Measurements from ENCODE around the gene ETV3. TPM values are rescaled to one million over a fixed set of nuclear protein-coding genes. Genes with fewer than 3 reads are reported as not detected.

ETV3 gene
- total RNA-seq, 1 donor from 2014 or later = 14.6 TPM

DNA sequence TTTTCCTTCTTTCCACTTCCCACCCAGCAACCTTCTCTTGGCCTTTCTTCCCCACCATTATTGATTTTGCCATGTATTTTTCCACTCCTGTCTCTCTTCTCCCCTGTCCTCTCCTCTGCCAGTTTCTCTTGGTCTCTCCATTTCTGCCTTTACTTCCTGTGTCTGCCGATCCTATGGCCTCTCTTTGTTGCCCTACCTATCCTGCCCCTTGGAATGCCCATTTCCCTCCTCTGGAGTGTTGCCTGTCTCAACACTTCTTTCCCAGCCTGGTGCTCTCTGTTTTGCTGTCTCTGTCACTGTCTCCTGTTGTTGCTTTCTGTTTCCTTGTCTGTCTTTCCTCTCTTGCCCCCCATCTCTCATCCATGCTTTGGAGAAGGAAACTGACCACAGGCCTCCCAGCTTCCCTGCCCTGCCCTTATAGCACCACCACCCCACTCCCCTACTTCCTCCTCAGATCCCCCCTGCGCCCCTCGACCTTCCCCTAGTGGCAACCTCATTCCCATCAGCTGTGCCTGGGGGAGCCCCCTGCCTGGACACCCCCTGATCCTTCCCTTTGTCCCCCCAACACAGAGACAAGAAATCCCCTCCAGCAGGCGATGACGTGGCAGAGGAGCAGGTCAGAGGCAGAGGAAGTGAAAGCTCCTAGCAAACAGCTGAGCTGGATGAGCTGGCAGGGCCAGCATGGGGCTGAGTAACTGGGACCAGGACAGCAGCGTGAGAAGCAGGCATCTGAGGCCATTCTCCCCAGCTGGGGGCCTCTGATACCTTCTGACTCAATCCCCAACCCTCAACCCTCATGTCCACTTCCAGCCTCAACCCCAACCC lies 32.0 kb downstream of the ETV3 start:
- Histone ChIP-seq H3K4me1 (no peaks in the 10 kb centered on the region), H3K27ac (replicated peaks) (no peak overlapping the region), H3K9me3 (replicated peaks) (no peaks in the 10 kb centered on the region), H3K36me3 (no peaks in the 10 kb centered on the region), H3K27me3 (ENCODE audit: low read depth) (peaks cover 87% of the 10 kb centered on the region), H3K4me3 (no peak overlapping the region)
- TF ChIP-seq, protein P1, sequence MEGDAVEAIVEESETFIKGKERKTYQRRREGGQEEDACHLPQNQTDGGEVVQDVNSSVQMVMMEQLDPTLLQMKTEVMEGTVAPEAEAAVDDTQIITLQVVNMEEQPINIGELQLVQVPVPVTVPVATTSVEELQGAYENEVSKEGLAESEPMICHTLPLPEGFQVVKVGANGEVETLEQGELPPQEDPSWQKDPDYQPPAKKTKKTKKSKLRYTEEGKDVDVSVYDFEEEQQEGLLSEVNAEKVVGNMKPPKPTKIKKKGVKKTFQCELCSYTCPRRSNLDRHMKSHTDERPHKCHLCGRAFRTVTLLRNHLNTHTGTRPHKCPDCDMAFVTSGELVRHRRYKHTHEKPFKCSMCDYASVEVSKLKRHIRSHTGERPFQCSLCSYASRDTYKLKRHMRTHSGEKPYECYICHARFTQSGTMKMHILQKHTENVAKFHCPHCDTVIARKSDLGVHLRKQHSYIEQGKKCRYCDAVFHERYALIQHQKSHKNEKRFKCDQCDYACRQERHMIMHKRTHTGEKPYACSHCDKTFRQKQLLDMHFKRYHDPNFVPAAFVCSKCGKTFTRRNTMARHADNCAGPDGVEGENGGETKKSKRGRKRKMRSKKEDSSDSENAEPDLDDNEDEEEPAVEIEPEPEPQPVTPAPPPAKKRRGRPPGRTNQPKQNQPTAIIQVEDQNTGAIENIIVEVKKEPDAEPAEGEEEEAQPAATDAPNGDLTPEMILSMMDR (IDR thresholded peaks at IDR 0.05; ENCODE audit: borderline replicate concordance) = no peak
- intact Hi-C loops (cut with micrococcal nuclease) = no loop called here
- DNase-seq = no peak

DNA sequence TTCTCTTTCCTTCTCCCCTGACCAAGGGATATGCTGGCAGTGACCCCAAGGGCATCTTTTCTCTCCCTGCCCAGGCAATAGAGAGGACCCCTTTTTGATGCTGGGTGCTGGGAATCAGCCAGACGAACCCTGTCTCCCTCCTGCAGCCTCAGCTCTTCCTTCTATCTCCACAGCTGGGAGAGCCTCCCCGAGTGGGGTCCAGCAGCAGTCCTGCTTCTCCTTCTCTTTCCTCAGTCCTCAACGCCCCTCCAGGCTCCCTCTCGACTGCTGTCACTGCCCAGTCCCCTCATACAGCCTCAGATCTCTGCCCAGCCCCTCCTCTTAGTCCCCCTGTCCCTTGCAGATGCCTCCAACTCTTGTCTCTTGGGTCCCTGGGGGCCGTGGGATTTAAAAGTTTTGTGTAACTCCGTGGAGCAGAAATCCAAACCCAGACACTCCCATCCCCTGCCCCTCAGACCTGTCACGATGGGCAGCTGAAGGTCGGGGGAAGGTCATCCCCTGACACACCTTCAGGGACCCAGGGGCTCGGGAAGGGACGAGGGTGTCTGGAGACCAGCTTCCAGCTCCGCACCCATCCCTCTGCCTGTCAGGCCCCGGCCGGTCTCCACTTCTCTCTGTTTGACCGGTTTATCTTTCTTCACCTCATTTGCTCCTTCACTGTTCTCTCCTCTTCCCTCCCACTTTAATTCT lies 32.8 kb downstream of the ETV3 start:
- no peaks in the 10 kb centered on the region for H3K36me3 ChIP-seq
- H3K4me3 ChIP-seq = no peak overlapping the region
- H3K4me1 ChIP-seq = no peaks in the 10 kb centered on the region
- H3K27me3 ChIP-seq (ENCODE audit: low read depth) = peaks cover 80% of the 10 kb centered on the region
- intact Hi-C loops (cut with micrococcal nuclease) = no loop called here
- DNase-seq = no peak
- H3K27ac ChIP-seq (replicated peaks) = no peak overlapping the region
- H3K9me3 ChIP-seq (replicated peaks) = no peaks in the 10 kb centered on the region
- TF ChIP-seq, protein P1 (IDR thresholded peaks at IDR 0.05; ENCODE audit: borderline replicate concordance) = no peak

DNA sequence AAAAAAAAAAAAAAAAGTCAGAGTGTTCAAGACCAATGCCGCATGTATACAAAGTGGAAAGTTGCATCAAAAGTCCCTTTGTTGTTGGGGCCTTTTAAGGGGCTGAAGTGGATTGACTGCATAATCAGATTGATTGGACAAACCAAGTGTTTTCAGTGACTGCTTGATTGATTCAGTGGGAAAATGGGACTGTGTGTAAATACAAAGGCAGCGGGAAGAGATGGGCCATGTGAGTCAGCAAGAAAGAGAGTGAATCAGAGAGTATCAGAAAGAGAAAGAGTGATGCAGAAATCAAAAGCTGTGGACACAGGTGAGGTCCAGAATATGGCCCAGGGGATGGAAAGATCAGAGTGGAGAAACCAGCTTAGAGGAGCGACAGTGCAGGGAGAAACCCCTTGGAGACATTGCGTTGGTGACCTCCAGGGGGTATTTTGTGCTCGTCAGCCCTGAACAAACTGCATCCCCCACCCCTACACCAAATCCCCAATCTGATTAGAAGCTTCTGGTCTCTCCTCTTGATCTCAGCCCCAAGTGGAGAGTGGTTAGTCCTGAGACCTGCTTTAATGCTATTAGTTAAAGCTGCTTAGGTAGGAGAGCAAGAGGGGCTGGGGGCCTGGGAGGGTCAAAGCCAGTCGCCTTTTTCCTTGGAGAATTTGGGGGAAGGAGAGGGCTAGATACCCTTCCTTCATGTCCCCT lies 33.4 kb downstream of the ETV3 start:
- no peaks in the 10 kb centered on the region for H3K4me1 ChIP-seq
- no peak overlapping the region for H3K27ac ChIP-seq (replicated peaks)
- peaks cover 73% of the 10 kb centered on the region for H3K27me3 ChIP-seq (ENCODE audit: low read depth)
- intact Hi-C loops (cut with micrococcal nuclease) = no loop called here
- no peak overlapping the region for H3K4me3 ChIP-seq
- no peaks in the 10 kb centered on the region for H3K36me3 ChIP-seq
- DNase-seq = no peak
- TF ChIP-seq, protein P1 (IDR thresholded peaks at IDR 0.05; ENCODE audit: borderline replicate concordance) = no peak
- H3K9me3 ChIP-seq (replicated peaks) = no peaks in the 10 kb centered on the region

DNA sequence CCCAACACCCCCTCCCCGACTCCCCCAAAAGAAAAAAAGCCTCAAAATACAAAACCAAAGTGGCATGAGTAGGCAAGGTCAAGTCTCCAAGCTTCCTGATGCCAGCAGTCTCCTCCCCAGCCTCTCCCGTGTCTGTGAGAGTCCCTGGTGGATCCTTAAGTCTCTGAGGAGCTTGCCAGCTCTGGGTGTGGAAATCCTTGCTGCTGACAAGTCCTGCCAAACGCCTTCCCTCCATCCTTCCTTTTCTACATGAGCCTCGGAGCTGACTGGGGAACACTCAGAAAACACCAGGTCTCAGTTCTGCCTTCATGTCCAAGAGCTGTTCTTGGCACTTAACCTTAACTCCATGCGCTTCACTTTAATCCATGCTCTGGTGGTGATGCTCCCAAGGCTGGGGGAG lies 34.9 kb downstream of the ETV3 start:
- TF ChIP-seq, protein P1 (IDR thresholded peaks at IDR 0.05; ENCODE audit: borderline replicate concordance) = no peak
- peaks cover 58% of the 10 kb centered on the region for H3K27me3 ChIP-seq (ENCODE audit: low read depth)
- no peaks in the 10 kb centered on the region for H3K36me3 ChIP-seq
- no peaks in the 10 kb centered on the region for H3K9me3 ChIP-seq (replicated peaks)
- intact Hi-C loops (cut with micrococcal nuclease) = no loop called here
- H3K4me3 ChIP-seq = no peak overlapping the region
- DNase-seq = no peak
- no peaks in the 10 kb centered on the region for H3K4me1 ChIP-seq
- H3K27ac ChIP-seq (replicated peaks) = no peak overlapping the region

DNA sequence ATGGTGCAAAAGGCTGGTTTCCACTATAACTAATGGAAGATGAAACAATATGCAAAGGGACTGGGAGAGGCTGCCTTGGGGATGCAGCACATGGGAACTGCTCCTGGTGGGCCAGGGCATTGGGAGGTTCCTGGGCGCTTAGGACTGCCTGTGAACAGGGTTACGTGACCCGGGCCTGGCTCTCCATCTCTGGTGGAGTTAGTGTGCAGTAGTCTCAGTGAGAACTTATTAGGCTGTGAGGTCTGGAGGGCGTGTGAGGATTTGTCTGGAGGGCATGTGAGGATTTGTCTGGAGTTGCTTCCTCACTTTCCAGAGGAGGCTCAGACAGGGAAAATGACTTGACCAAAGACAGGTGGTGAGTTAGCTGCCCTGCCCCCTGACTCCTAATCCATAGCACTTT lies 37.0 kb downstream of the ETV3 start:
- no peak for DNase-seq
- no peak overlapping the region for H3K27ac ChIP-seq (replicated peaks)
- no peaks in the 10 kb centered on the region for H3K9me3 ChIP-seq (replicated peaks)
- intact Hi-C loops (cut with micrococcal nuclease) = no loop called here
- TF ChIP-seq, protein P1 (IDR thresholded peaks at IDR 0.05; ENCODE audit: borderline replicate concordance) = no peak
- H3K4me3 ChIP-seq = no peak overlapping the region
- H3K27me3 ChIP-seq (ENCODE audit: low read depth) = peaks cover 37% of the 10 kb centered on the region
- no peaks in the 10 kb centered on the region for H3K36me3 ChIP-seq
- H3K4me1 ChIP-seq = no peaks in the 10 kb centered on the region
